H9 (cell line): Measurements from ENCODE around the gene MYO1F. TPM values are rescaled to one million over a fixed set of nuclear protein-coding genes. Genes with fewer than 3 reads are reported as not detected.

Experiments
- DNase-seq: peaks from one replicate; pipeline ENCODE4 v3.0.0-alpha.2; 2017
- H2AFZ ChIP-seq: one replicate; pipeline ENCODE4 v1.6.1; 2013; ENCODE audit warnings: mild to moderate bottlenecking, low read length, control low read depth, moderate library complexity
- H2AK5ac ChIP-seq: 2 replicates; pipeline ENCODE4 v1.6.1; 2013; ENCODE audit warnings: low read length, control low read depth, mixed read lengths; ENCODE audit not compliant: insufficient read length
- H2BK120ac ChIP-seq: one replicate; pipeline ENCODE4 v1.6.1; 2013; ENCODE audit warnings: low read depth, mild to moderate bottlenecking, low read length, control low read depth, inconsistent platforms; ENCODE audit not compliant: poor library complexity, severe bottlenecking
- H2BK12ac ChIP-seq: 2 replicates; pipeline ENCODE4 v1.6.1; 2013; ENCODE audit warnings: low read length, control low read depth, mixed read lengths, low read depth; ENCODE audit not compliant: insufficient read length
- H2BK15ac ChIP-seq: 2 replicates; pipeline ENCODE4 v1.6.1; 2013; ENCODE audit warnings: low read depth, low read length, control low read depth
- H2BK20ac ChIP-seq: one replicate; pipeline ENCODE4 v1.6.1; 2013; ENCODE audit warnings: low read depth, mild to moderate bottlenecking, low read length, control low read depth, inconsistent platforms; ENCODE audit not compliant: poor library complexity, severe bottlenecking
- H2BK5ac ChIP-seq: 2 replicates; pipeline ENCODE4 v1.6.1; 2013; ENCODE audit warnings: low read length, control low read depth, mixed read lengths; ENCODE audit not compliant: insufficient read length
- H3K14ac ChIP-seq: 2 replicates; pipeline ENCODE4 v1.6.1; 2013; ENCODE audit warnings: low read length, control low read depth; ENCODE audit not compliant: insufficient read depth
- H3K18ac ChIP-seq: 2 replicates; pipeline ENCODE4 v1.6.1; 2013; ENCODE audit warnings: low read depth, mild to moderate bottlenecking, mixed read lengths, low read length, control low read depth; ENCODE audit not compliant: insufficient read length
- H3K23ac ChIP-seq: 2 replicates; pipeline ENCODE4 v1.6.1; 2013; ENCODE audit warnings: low read length, control low read depth, mixed read lengths, low read depth; ENCODE audit not compliant: insufficient read length
- H3K23me2 ChIP-seq: 2 replicates; pipeline ENCODE4 v1.6.1; 2013; ENCODE audit warnings: low read depth, mild to moderate bottlenecking, mixed read lengths, low read length, control low read depth; ENCODE audit not compliant: insufficient read length, poor library complexity, severe bottlenecking
- H3K27ac ChIP-seq: 2 replicates; pipeline ENCODE4 v1.5.1; 2013; ENCODE audit warnings: low read length, control low read depth, mixed read lengths, low read depth; ENCODE audit not compliant: insufficient read length
- H3K27me3 ChIP-seq: 2 replicates; pipeline ENCODE4 v1.6.1; 2013; ENCODE audit warnings: low read length, control low read depth, inconsistent platforms; ENCODE audit not compliant: insufficient read depth
- H3K4ac ChIP-seq: 2 replicates; pipeline ENCODE4 v1.6.1; 2013; ENCODE audit warnings: low read depth, mild to moderate bottlenecking, control low read depth, inconsistent platforms, low read length, moderate library complexity
- H3K4me1 ChIP-seq: 2 replicates; pipeline ENCODE4 v1.6.1; 2013; ENCODE audit warnings: low read length, control low read depth, inconsistent platforms; ENCODE audit not compliant: insufficient read depth
- H3K4me2 ChIP-seq: 2 replicates; pipeline ENCODE4 v1.6.1; 2013; ENCODE audit warnings: low read length, control low read depth, mixed read lengths; ENCODE audit not compliant: insufficient read length, insufficient read depth
- H3K56ac ChIP-seq: 2 replicates; pipeline ENCODE4 v1.6.1; 2013; ENCODE audit warnings: low read depth, mild to moderate bottlenecking, mixed read lengths, low read length, control low read depth; ENCODE audit not compliant: insufficient read length
- H3K79me1 ChIP-seq: 2 replicates; pipeline ENCODE4 v1.6.1; 2013; ENCODE audit warnings: low read depth, mild to moderate bottlenecking, moderate library complexity, low read length, control low read depth, inconsistent platforms; ENCODE audit not compliant: insufficient read depth, poor library complexity, severe bottlenecking
- H3K79me2 ChIP-seq: 2 replicates; pipeline ENCODE4 v1.6.1; 2013; ENCODE audit warnings: low read length, control low read depth, inconsistent platforms; ENCODE audit not compliant: insufficient read depth
- H3K9ac ChIP-seq: 2 replicates; pipeline ENCODE4 v1.6.1; 2013; ENCODE audit warnings: low read length, control low read depth, mixed read lengths; ENCODE audit not compliant: insufficient read length; ENCODE audit errors: extremely low read depth
- H3K9me3 ChIP-seq: one replicate; pipeline ENCODE4 v1.6.1; 2013; ENCODE audit warnings: low read depth, low read length, inconsistent platforms; ENCODE audit not compliant: control insufficient read depth
- H3T11ph ChIP-seq: one replicate; pipeline ENCODE4 v1.6.1; 2013; ENCODE audit warnings: mild to moderate bottlenecking, low read length, control low read depth, inconsistent platforms
- H4K20me1 ChIP-seq: one replicate; pipeline ENCODE4 v1.6.1; 2013; ENCODE audit not compliant: control insufficient read depth, insufficient read length, insufficient read depth
- H4K5ac ChIP-seq: 2 replicates; pipeline ENCODE4 v1.6.1; 2013; ENCODE audit warnings: low read depth, mild to moderate bottlenecking, mixed read lengths, low read length, control low read depth; ENCODE audit not compliant: insufficient read length
- H4K8ac ChIP-seq: replicated peaks from 2 replicates; pipeline ENCODE4 v1.6.1; 2013; ENCODE audit warnings: low read length, control low read depth, mixed read lengths, low read depth; ENCODE audit not compliant: insufficient read length
- H4K91ac ChIP-seq: 2 replicates; pipeline ENCODE4 v1.6.1; 2013; ENCODE audit warnings: low read depth, mild to moderate bottlenecking, moderate library complexity, mixed read lengths, low read length, control low read depth; ENCODE audit not compliant: insufficient read length
- H3K27ac Mint-ChIP-seq, 3 experiments: 2 replicates in 2 of 3; 3 replicates in 1 of 3; pipeline ENCODE4 v1.8.0; 2020 to 2021; ENCODE audit warnings: mixed read lengths in 3 of 3, mild to moderate bottlenecking in 1 of 3, moderate library complexity in 1 of 3
- H3K27me3 Mint-ChIP-seq: 2 replicates; pipeline ENCODE4 v1.8.0; 2021; ENCODE audit warnings: low read depth, mild to moderate bottlenecking, moderate library complexity, mixed read lengths
- H3K36me3 Mint-ChIP-seq, 3 experiments: 2 replicates in 2 of 3; 3 replicates in 1 of 3; pipeline ENCODE4 v1.8.0; 2020 to 2021; ENCODE audit warnings: low read depth in 3 of 3, mixed read lengths in 3 of 3; ENCODE audit not compliant: insufficient read depth in 1 of 3
- H3K4me1 Mint-ChIP-seq, 2 experiments: 2 replicates each; pipeline ENCODE4 v1.8.0; 2020; ENCODE audit warnings: mixed read lengths in 2 of 2
- H3K4me3 Mint-ChIP-seq, 2 experiments: 2 replicates in 1 of 2; 3 replicates in 1 of 2; pipeline ENCODE4 v1.8.0; 2020 to 2021; ENCODE audit warnings: mild to moderate bottlenecking in 2 of 2, mixed read lengths in 2 of 2, moderate library complexity in 1 of 2
- H3K9me3 Mint-ChIP-seq, 2 experiments: 2 replicates in 1 of 2; 3 replicates in 1 of 2; pipeline ENCODE4 v1.8.0; 2020; ENCODE audit warnings: mild to moderate bottlenecking in 2 of 2, mixed read lengths in 2 of 2, moderate library complexity in 1 of 2
- CTCF ChIP-seq: fragments of 200-600 bp; sonication (generic); conservative IDR thresholded peaks from 3 replicates; pipeline ENCODE4 v1.8.0; 2021; ENCODE audit warnings: antibody characterized with exemption, mild to moderate bottlenecking
- WGBS: extraction: QIAGEN DNeasy Blood & Tissue Kit; methylation state at CpG from one replicate; pipeline ENCODE4 v1.1.7; 2013; ENCODE audit warnings: missing lambda C conversion rate, low lambda C conversion rate, mixed read lengths; ENCODE audit not compliant: insufficient read length; ENCODE audit errors: extremely low coverage; 5-methylcytosine and 5-hydroxymethylcytosine counted together
- total RNA-seq: library from RNA; stranded (reverse); gene quantifications from 2 replicates; pipeline ENCODE4 v1.2.1, GENCODE V29; 2021

MYO1F gene
- total RNA-seq, 1 experiment from 2014 or later = 1.0 TPM

GRCh38 chr19:8608941-8609278 is 31.7 kb upstream of the MYO1F start:
- DNase-seq = no peak
- H3K36me3 Mint-ChIP-seq = peaks cover 11 to 26% (median 20%) of the 10 kb centered on the region in 3 experiments
- no CpG with 5 or more reads among the region's 5 CpGs for WGBS
- Histone ChIP-seq H3K4ac (no peak overlapping the region), H4K5ac (no peak overlapping the region), H3K27me3 (no peaks in the 10 kb centered on the region), H3K4me1 (peaks cover 6% of the 10 kb centered on the region), H3K14ac (peak overlapping the region; percentile 61; the same call in 1 of the 2 replicates), H3K9me3 (no peaks in the 10 kb centered on the region), H4K20me1 (no peaks in the 10 kb centered on the region), H2AK5ac (no peak overlapping the region), H2BK15ac (no peak overlapping the region), H2BK12ac (no peak overlapping the region), H3K23me2 (peaks cover 8% of the 10 kb centered on the region), H3K9ac (peak overlapping the region; percentile 32), H3K79me2 (no peaks in the 10 kb centered on the region), H2BK20ac (no peak overlapping the region), H3K23ac (no peak overlapping the region), H2BK120ac (no peak overlapping the region), H2AFZ (no peak overlapping the region), H3K56ac (no peak overlapping the region), H3K4me2 (peak overlapping the region; percentile 90), H2BK5ac (no peak overlapping the region), H3K18ac (peak overlapping the region; percentile 61), H3K79me1 (no peaks in the 10 kb centered on the region), H3T11ph (no peak overlapping the region), H3K27ac (no peak overlapping the region), H4K91ac (no peak overlapping the region), H4K8ac (no peak overlapping the region)
- H3K27ac Mint-ChIP-seq = peak overlapping the region; percentile 3 to 89 (median 83); a peak in 6 of 7 replicates
- H3K4me3 Mint-ChIP-seq = peak overlapping the region; percentile 53 to 81
- peaks cover 33 to 47% of the 10 kb centered on the region in 2 experiments for H3K4me1 Mint-ChIP-seq
- H3K9me3 Mint-ChIP-seq = peaks cover 3 to 5% of the 10 kb centered on the region in 2 experiments; a peak in 4 of 5 replicates
- TF ChIP-seq CTCF = no peak
- H3K27me3 Mint-ChIP-seq = no peaks in the 10 kb centered on the region
